Gastrocnemius medialis (tissue), 4 donors: ENCODE results near the gene TMLHE.

ENCODE experiments used
- CTCF ChIP-seq, 5 experiments: fragments of 450-650 bp in 3 of 5; fragments of 200-600 bp in 2 of 5; sonication (generic) in 2 of 5; IDR thresholded peaks in 4 of 5; conservative IDR thresholded peaks in 1 of 5; 1 replicate in 4 of 5; 2 replicates in 1 of 5; pipeline ENCODE4 v1.5.1; 2016 to 2019; ENCODE audit warnings: antibody characterized with exemption in 5 of 5, mild to moderate bottlenecking in 3 of 5, moderate library complexity in 3 of 5
- POLR2A ChIP-seq, 2 donors: fragments of 450-650 bp; IDR thresholded peaks; one replicate each; pipeline ENCODE4 v1.6.1; 2017; ENCODE audit warnings: antibody characterized with exemption in 2 of 2, mild to moderate bottlenecking in 2 of 2, moderate library complexity in 2 of 2

DNA sequence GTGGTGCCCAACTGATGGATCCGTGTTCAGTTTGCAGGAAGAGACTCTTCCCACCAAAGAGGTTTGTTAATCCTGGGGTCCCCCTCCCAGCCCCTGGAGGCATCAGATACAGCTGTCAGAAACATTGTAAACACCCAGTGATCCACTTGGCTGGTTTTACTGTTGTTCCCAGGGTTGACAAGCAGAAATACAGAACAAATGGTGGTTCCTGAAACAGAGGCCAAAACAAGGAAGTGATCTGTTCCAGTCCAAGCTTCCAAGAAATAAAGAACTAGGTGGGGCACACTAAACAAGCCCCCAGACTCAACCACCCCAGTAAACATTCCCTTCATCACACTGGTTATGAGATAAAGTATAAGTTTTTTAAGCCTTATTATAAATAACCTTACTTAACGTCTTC lies 1.4 kb downstream of the TMLHE start:
- TF ChIP-seq CTCF (IDR thresholded peaks at IDR 0.05 in 4 of 5, conservative IDR thresholded peaks at IDR 0.05 in 1 of 5) (no peak), POLR2A (IDR thresholded peaks at IDR 0.05) (no peak)
